GM12891 (cell line): ENCODE data around the gene SLC6A11.

Experiments
- POLR2A ChIP-seq: IDR thresholded peaks from 2 replicates; pipeline ENCODE4 v1.6.1; 2011; ENCODE audit warnings: low read depth, low read length, control low read depth
- POLR2AphosphoS5 ChIP-seq: IDR thresholded peaks from 2 replicates; pipeline ENCODE4 v1.6.1; 2011; ENCODE audit warnings: low read depth, low read length, control low read depth
- TAF1 ChIP-seq: IDR thresholded peaks from 2 replicates; pipeline ENCODE4 v1.6.1; 2011; ENCODE audit warnings: low read depth, low read length, control low read depth

- TF ChIP-seq POLR2A, result no peak
- no peak for TF ChIP-seq POLR2AphosphoS5
- TF ChIP-seq TAF1, result no peak
These were observed 74.6 kb downstream of the SLC6A11 start for GRCh38 chr3:10890665-10891064.
